GM18511 (cell line): Measurements from ENCODE around the gene BCAR3.
"Not testable (repeated sequence)": the region's sequence is repeated elsewhere in the genome, so short reads cannot be mapped to it uniquely, and the experiment has no call there.

Source experiments
- ATAC-seq: cut with Tn5 transposase; IDR thresholded peaks from one replicate; pipeline ENCODE4 v1.9.1; 2021; ENCODE audit warnings: mild to moderate bottlenecking, moderate library complexity; ENCODE audit not compliant: unreplicated experiment

The BCAR3 gene

DNA sequence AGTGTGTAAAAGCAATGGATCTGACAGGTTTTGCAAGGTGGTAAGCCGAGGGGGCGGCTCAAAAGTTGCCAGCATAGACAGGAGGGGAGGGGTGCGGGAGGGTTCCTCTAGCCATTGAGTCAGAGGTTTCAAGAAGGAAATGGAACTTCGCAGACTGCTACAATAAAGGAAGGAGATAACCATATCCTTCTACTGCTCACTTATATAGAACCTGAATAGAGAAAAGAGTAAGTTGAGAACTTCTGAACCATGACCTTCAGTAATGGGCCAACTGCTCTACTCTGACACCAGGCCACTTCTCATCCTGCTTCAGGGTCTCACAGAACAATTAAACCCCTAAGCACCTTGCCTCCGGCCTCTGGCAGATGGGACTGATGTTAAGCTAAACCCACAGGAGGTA is 26.3 kb upstream of the BCAR3 start:
- ATAC-seq, result peak; percentile 66

DNA sequence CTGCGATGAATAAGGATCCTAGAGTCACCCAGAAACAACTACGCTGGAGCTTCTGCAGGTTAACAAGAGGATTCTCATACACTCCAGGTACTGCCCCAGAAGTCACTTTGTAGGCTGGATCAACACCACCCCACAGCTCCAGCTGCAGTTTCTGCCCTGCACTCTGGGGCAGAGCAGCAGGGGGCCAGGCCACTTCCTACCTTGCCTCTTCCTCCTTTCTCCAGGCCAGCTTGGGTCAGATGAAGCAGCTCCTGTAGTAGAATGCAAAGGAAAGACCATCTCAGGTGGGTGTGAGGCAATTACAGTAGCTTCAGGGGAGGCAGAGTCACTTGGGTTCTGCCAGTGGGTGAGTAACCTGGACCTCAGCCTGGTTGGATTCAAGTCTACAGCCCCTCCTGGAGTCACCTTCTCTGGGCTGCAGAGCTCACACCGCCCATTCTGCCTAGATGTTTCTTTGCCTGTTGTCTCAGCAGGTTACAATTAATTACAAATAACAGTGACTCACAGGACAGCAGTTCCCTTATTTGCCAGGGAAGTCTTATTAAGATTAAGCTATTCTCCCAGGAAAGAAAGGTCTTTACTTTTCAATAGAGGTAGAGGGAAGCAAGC is 24.4 kb upstream of the BCAR3 start:
- ATAC-seq, result no peak

DNA sequence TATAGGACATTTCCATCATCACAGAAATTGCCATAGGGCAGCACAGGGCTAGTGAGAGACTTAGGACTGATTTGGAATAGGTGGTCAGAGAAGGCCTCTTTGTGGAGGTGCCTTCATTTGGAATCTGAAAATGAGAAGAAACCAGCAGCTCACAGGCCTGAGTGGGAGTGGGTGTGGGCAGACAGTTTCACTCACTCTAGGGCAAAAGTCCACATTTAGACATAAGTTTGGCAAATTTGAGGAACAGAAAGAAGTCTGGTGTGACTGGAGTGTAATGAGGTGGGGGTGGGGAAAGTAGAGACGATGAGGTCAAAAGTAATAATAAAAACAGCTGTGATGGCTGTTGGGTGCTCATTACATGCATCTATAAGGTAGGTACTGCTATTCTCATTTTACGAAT is 22.4 kb upstream of the BCAR3 start:
- ATAC-seq, result peak; percentile 56

DNA sequence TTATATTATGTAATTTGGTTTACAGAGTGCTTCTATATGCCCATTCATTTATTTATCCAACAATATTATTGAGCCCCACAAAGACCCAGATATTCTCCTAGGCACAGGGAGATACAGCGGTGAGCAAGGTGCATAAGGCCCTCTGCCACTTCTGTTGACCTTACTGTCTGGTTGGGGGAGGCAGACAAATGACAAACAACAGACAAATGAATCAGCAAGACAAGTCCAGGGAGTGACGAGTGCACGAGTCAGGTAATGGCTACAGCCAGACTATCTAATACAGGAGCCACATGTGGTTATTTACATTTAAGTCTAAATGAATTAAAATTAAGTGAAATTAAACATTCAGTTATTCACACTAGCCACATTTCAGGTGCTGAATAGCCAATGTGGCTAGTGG is 22.0 kb upstream of the BCAR3 start:
- ATAC-seq, result no peak

DNA sequence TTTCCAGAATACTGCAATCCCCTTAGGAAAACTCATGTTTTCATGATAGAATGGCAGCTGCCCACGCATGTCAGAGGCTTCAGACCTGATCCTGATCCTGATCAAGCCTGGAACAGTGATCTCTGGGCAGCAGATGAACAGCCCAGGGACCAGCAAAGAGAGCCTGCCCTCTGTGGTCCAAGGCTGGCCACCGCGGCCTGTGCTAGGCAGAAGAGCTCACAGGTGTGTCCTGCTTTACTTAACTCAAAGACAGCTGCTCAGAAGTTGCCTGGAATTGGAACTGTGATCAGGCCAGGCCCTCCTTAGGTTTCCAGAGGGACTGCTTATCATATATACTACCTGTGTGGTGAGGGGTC is 21.2 kb upstream of the BCAR3 start:
- no peak for ATAC-seq

DNA sequence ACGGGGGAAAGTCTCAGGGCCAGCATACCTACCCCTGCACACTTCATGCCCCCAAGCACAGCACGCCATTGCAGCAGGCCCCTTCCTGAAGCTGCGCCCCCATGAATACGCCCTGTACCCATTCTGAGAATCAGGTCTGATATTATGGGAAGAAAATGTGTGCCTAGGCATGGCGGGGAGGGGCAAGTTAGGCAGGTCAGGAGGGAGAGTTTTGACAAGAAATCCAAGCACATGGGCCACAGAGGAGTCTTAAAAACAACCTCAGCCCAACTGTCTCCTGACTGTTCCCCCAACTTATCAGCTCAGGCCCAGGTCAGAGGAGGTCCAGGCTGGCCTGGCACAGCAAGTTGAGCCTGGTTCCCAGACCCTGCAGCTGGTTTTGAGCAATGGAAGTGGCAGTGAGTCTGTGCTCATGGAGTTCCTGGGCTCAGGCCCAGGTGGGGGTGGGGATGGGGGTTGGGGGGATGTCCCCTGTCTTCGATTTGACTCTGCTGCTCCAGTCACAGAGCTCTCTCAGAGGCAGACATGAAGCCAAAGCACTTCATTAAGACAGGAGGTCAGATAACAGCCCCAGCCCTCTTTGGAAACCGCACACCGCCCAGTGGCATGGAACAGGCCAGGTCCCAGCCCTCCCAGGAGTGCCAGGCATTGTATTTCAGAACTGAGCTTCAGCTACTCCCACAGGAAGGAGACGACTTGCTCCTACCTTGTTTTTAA is 20.6 kb upstream of the BCAR3 start:
- peak; percentile 43 for ATAC-seq

DNA sequence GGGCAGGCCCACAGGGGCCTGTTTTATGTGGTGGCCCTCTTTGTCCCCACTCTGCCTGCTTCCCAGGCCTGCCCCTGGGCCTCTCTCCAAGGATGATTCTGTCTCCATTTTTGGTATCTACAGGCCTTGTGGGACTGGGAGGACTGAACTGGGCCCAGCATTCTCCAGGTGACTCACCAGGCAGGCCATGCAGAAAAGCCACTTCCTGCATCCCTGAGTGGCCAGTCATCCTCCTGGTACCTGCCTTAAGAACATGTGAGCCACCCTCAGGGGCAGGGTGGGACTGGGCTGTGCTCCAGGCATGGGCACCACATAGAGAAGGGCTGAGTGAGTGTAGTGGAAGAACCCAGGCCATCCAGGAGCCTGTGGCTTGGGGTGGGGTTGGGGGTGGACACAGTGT is 20.0 kb upstream of the BCAR3 start:
- ATAC-seq, result no peak

DNA sequence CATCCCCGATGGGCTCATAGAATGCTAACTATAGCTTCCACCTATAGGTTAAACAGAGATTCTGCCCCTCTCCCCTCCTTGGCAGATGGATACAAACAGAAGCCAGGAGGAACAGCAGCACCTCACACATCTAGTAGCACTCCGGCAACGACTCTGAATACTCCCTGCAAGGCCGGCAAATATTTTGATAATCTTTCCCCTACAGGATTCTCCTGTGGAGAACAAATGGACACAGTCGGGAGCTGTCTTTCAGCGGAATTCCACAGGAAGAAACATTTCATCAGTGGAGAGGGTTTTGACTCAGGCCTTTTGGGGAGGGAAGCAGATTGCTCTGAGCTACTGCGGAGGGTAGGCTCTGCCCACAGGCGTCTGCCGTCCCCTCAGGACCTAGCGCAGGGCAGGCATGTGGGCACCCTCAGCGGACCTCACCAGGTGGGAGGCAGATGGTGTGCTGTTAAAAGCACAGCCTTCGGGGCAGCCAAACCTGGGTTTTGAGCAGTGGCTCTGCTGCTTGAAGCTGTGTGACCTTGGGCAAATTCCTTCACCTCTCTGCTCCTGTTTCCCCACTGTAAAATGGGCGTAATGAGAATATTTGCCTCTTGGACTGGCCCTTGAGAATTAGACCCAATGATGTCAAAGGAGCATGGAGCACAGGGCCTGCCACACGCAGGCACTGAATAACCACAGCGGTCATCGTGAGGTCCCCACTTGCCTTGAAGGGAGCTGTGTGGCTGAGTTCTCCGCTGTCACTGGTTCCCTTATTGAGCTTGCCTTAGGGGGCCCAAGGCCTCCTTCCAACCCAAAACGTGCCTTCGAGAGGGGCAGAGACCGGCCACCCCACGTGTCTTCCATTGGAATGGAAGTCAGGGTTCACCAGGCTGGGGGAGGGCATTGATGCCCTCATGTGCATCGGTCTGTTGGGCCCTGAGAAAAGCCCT is 19.2 kb upstream of the BCAR3 start:
- ATAC-seq, result no peak

DNA sequence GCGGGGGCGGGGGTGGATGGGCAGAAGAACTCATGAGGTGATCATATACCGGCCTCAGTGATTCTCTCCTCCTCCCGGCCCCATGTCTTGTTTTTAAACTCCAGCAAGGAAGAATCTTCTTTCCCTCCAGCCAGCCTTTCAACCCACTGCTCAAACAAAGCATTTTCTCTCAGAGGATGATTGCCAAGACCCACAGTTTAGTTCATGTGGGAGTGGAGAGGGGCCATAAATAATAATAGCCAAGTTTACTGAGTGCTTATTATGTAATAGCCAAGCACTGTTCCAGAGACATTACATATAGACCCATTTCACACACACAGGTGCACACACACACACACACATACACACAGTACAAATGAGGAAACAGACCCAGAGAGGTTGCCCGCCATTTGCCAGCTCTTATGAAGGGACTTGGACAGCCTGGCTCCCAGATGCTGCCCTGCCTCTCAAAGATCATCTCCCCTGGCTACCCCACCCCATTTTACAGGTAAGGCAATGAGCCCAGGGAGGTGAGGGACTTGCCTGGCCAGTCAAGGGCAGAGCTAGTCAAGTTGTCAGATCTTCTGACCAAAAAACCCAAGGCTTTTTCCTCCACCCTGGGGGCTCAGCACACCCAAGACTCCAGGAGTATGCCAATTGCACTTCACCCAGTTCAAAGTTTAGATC is 18.0 kb upstream of the BCAR3 start:
- ATAC-seq, result no peak

DNA sequence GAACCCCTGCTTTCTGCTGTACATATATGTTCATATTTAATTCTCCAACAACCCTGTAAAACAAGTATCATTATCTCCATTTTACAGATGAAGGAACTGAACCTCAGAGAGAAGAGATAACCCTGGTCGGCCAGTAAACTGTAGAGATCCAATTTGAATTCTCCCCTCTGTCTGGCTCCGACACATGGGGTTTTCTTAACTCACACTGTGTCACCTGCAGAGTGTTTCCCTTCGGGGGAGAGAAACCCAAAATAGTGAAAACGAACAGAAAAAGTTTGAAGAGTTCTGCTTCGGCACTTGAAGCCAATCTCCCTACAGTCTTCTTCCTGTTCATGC is 17.4 kb upstream of the BCAR3 start:
- no peak for ATAC-seq

DNA sequence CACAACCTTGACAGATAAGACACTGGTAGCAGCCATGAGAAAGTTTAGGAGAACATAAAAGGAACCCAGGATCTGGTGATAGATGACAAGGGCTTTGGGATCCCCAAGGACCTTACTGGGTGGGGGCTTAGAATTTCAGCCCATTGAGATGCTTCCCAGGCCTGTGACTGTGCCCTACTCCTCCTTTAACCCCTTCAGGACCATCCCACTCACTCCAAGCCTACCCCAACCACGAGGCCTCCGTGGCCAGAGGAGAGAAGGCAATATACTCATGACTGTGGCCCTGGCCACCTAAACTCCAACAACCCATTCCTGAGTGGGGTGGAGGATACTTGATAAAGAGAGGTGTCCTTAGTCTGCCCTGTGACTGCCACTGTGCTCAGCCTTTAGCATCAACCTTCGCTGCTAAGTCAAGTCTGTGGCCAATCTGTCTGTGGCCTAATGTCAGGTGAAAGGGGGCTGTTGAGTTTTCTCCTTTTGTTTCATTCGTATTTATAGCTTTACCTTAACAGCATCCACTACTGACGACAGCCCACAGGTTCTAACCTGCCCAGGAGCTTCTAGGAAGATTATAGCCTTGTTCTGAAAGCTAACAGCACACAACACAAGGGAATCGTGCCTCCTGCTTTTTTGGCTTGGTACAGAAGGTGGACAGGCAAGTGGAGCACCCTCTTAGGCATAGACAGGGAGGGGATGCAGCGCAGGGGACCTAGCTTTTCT is 16.9 kb upstream of the BCAR3 start:
- no peak for ATAC-seq

DNA sequence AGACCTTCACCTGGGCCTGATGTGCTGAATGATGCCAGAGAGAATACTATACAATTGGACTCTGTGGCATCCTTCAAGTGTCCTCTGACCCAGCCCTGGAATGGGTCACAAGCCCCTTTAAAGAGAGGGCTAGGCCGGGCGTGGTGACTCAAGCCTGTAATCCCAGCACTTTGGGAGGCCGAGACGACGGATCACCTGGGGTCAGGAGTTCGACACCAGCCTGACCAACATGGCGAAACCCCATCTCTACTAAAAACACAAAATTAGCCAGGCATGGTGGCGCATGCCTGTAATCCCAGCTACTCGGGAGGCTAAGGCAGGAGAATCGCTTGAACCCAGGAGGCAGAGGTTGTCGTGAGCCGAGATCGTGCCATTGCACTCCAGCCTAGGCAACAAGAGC is 15.9 kb upstream of the BCAR3 start:
- not testable (repeated sequence) for ATAC-seq

DNA sequence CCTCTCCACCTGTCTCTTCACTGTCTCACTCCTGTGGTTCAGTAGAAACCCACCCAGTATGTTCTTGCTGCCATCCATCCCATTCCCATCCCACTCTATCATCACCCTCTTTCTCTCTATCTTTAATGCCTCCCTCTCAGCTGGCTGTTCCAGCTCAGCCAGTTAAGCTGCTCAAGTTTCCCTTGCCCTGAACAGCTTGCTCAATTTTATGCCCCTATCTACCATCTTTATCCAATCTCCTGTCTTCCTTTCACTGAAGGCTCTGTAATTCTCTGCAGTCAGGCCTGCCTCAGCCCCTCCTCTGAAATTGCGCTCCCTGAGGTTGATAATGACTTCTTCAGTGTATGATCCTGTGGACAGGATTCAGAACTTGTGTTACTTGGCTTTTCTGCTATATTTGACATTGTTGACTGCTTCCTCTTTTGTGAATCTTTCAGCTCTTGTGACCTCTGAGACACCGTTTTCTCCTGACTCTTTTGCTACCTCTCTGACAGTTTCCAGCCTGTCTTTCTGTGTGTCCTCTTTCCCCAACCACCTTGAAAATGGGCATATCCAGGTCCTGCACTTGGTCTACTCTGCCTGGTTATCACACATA is 13.9 kb upstream of the BCAR3 start:
- ATAC-seq, result peak; percentile 41

DNA sequence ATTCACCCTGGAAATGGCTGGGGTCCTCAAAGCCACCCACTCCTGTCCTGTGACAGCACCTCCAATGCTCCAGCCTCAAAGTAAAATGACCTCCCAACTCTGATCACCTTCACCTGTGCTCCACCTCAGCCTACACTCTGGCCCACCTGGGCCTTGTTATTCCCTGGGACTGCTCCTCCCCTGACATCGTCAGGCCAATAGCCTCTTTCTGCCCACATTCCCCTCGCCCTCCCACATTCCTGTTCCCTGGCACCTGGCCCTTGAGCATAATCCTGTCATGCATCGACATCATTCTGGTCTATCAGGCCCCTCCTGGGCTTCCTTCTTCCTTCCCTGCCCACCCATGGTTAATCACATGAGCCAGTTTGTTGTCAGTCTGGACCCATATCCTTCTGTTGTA is 13.2 kb upstream of the BCAR3 start:
- ATAC-seq, result no peak

DNA sequence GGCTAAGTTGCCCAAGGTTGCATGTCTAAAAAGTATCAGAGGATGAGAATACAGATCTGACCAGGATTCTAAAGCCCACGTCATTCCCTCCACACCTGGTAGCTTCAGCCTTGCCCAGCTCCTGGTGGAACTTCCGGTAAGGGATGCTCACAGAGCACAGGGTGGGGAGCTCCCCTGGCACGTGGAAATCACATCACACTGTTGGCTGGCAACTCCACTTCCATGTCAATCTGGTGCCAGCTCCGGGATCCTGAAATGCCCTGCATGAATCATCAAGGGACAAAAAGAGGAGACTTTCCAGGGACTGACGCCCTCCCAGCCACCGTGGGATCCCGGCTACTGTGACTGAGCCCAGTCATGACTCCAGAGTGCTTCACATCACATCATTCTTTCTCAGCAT is 12.4 kb upstream of the BCAR3 start:
- no peak for ATAC-seq

DNA sequence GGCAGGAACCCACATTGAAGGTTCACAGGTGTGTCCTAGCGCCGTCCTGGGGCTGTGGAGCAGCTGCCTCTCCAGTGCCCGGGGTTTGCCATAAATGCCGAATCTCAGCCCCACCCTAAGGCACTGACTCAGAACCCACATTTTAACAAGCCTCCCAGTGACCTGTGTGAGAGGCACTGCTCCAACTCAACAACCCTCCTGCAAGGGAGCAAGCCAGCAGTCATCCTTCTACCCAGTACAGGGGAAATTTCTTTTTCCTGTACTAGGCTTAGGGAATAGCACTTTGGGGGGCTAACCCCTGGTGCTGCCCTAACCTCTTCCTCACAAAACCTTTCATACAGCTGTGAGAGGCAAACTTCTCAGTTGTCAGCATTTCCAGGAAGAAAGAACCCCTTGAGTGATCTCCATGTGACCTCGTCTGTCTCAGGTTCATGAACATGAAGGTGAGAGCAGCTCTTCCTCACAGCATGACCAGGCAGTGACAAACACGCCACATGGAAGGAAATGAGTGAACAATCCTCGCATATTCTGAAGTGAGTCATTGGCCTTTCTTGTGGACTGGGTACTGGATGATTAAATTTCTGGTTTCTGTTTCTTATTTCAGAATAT is 11.4 kb upstream of the BCAR3 start:
- ATAC-seq, result peak; percentile 80

DNA sequence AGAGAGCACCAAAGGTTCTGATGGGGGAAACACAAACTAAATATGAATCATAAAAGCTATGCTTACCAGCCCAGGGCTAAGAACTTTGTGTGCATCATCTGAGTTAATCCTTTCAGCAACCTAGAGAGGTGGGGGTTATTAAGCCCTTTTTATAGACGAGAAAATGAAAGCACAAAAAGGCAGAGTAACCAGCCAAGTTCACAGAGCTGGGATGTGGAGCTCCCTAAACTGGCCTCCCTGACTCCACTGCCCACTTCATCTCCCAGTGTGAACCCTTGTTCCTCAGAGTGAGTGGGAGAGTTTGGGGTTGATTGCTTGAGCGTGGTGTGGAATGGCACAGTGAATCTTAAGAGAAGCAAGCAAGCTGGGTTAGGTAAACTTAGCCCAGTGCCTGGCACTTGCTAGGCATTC is 10.8 kb upstream of the BCAR3 start:
- ATAC-seq, result no peak

DNA sequence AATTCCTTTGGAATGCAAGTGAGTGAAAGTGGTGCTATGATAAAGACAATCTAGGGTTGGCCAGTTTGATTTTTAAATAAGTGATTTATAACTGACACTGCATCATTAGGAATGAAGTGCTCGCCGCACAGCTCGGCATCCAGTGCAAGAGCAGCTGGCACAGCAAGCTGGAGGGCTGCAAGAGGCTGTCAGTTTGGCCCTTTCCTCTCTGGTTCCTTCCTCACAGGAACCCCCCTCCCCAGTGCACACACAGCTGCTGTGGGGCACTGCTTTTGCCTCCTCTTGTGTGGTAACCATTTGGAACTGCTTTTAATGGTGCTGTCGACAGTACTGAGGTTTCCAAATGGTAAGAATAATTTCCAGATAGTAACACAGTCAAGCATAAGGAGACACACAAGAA is 10.4 kb upstream of the BCAR3 start:
- ATAC-seq, result no peak

DNA sequence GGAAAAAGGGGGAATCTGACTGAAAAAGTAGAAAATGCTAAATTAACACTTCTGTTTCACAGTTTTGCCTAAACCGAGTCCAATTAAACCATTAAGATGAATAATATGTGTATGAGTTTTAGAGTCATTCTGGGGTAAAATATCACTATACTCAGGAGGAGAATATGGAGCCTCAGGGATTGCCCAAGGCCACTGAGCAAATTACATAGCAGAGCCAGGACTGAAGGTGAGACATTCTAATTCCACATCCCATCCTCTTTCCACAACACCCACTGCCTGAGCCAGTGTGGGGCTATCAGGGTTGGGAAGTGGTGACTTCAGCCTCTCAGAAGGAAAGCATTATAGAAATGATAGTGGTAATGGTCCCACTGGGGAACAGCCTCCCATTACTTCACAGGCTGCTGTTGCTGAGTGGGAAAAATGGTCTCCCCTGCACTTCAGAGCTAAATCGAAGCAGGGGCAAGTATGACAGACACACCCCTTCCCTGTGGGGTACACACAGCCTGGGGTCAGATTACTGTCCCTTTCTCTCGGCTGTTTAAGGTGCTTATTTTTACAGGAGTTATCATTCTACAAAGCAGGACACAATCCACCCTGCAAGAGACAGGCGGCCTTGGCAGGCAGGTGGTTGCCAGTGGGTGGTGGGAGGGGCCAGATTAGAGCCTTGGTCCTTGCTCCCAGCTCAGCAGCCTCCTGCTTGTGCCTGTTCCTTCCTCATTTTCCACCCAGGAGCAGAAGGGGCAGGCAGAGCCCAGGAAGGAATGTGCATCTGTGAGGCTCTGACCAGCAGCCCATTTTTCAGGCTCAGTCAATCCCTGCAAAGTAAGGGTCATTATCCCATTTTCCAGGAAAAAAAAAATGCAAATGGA is 9.5 kb upstream of the BCAR3 start:
- no peak for ATAC-seq
